Renal cortex interstitium (tissue), 11 donors: ENCODE results near the gene CXXC1. TPM values are rescaled to one million over a fixed set of nuclear protein-coding genes. Genes with fewer than 3 reads are reported as not detected.
"Not testable (repeated sequence)": the region's sequence is repeated elsewhere in the genome, so short reads cannot be mapped to it uniquely, and the experiment has no call there.

Experiments
- DNase-seq, 11 donors: peaks; one replicate each; pipeline ENCODE4 v3.0.0-alpha.2; 2013; ENCODE audit warnings: low read depth in 9 of 11, low spot score in 4 of 11; ENCODE audit errors: extremely low read depth in 1 of 11
- polyA plus RNA-seq, 3 donors: library from polyadenylated mRNA; unstranded; fragments of 120-200 nt; gene quantifications; one replicate each; pipeline ENCODE4 v1.2.1, GENCODE V29; 2013; ENCODE audit not compliant: insufficient read length in 3 of 3

Gene CXXC1
- polyA plus RNA-seq, 3 donors, result 60.1 to 89.4 (median 79.5) TPM

DNA sequence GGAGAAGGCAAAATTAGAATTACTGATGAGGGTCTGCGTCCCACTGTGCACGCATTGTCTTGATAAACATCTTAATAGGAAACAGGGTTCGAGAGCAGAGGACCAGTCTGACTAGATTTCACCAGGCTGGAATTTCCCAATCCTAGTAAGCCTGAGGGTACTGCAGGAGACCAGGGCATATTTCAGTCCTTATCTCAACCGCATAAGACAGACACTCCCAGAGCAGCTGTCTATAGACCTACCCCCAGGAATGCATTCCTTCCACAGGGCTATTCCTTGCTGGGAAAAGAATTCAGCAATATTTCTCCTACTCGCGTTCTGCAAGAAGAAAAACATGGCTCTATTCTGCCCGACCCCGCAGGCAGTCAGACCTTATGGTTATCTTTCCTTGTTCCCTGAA lies 45.7 kb downstream of the CXXC1 start:
- not testable (repeated sequence) for DNase-seq

- no peak for DNase-seq
Measured at GRCh38 chr18:50240080-50240563, 47.4 kb downstream of the CXXC1 start.

DNA sequence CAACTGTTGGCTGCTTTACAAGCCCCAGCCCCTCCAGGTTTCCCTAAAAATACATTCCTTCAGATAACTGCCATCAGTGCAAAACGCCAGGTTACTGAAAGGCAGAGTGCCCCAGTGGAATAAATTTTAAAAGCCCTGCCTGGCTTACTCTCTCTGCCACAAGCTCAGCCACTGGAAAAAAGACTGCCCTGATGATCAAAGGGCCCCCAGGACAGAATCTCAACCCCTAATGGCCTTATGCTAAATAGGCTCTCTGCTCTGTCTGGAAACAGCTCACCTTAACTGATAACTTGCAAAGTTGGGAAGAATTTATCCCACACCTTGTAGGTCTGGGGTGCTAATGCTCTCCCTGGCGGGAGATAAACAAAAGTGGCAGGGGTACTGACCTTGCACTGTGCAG lies 55.1 kb downstream of the CXXC1 start:
- DNase-seq, result no peak

Other genes starting within 250 kb of the CXXC1 start
- 10 to 100 TPM; 25.7 to 31.3 (median 27.1) TPM for gene MYO5B, start 92.5 kb downstream of the CXXC1 start, polyA plus RNA-seq
- gene CFAP53, start 21.2 kb downstream of the CXXC1 start, polyA plus RNA-seq, result 1 to 10 TPM; 3.5 to 4.3 (median 3.9) TPM
- 10 to 100 TPM; 56.1 to 78.9 (median 70.8) TPM for gene MBD1, start 6.2 kb downstream of the CXXC1 start, polyA plus RNA-seq
- gene SKA1, start 87.4 kb upstream of the CXXC1 start, polyA plus RNA-seq, result 1 to 10 TPM; 5.8 to 8.9 (median 7.7) TPM